Esophagus muscularis mucosa (tissue), 3 donors: ENCODE results near the gene SPINK1.

ENCODE experiments used
- CTCF ChIP-seq, 3 experiments: fragments of 200-600 bp in 2 of 3; fragments of 450-650 bp in 1 of 3; sonication (generic) in 2 of 3; IDR thresholded peaks; one replicate each; pipeline ENCODE4 v1.5.1; 2017 to 2019; ENCODE audit warnings: antibody characterized with exemption in 3 of 3, mild to moderate bottlenecking in 2 of 3, moderate library complexity in 1 of 3
- POLR2A ChIP-seq: fragments of 450-650 bp; IDR thresholded peaks from one replicate; pipeline ENCODE4 v1.6.1; 2017; ENCODE audit warnings: antibody characterized with exemption, moderate library complexity, mild to moderate bottlenecking, low read depth
- POLR2AphosphoS5 ChIP-seq, 2 donors: sonication (generic); formaldehyde crosslinking; IDR thresholded peaks; one replicate each; pipeline ENCODE4 v1.6.1; 2017; ENCODE audit warnings: antibody characterized with exemption in 2 of 2

DNA sequence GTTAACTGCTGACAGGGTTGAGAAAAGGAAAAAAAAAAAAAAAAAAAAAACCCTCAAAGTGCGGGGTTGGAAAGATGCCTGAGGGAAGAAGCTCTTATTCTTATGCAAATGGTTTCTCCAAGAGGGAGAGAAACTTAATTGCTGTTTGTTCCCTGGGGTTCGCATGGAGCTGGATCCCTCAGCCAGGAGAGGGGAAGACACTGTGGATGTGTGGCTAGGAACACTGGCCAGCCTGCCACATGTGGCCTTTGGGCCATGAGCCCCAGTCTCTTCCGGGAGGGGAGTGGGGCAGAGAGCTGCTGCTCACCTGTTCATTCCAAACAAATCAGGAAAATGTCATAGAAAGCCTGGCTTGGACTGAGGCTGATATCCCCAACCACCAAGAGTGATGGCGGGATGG, 37.6 kb upstream of the SPINK1 start:
- TF ChIP-seq CTCF (IDR thresholded peaks at IDR 0.05) = no peak
- no peak for TF ChIP-seq POLR2AphosphoS5 (IDR thresholded peaks at IDR 0.05)
- TF ChIP-seq POLR2A = no peak
